Hepatocyte (in vitro differentiated cells): ENCODE data around the gene SORCS2.
A peak's percentile ranks its signal among the peaks of the same experiment; 100 is the strongest.

Experiments
- CTCF ChIP-seq: fragments of 200-600 bp; sonication (generic); IDR thresholded peaks from 2 replicates; pipeline ENCODE4 v1.5.1; 2016; ENCODE audit warnings: antibody characterized with exemption, mild to moderate bottlenecking; ENCODE audit not compliant: poor library complexity
- EZH2 ChIP-seq: fragments of 200-600 bp; sonication (generic); IDR thresholded peaks from 2 replicates; pipeline ENCODE4 v1.6.1; 2016; ENCODE audit warnings: antibody characterized with exemption, mild to moderate bottlenecking, borderline replicate concordance

GRCh38 chr4:7472442-7473013 lies 280.2 kb downstream of the SORCS2 start:
- TF ChIP-seq CTCF (peak; percentile 16), EZH2 (no peak)
